Measurements from ENCODE around the gene CTPS1.

The CTPS1 gene

DNA sequence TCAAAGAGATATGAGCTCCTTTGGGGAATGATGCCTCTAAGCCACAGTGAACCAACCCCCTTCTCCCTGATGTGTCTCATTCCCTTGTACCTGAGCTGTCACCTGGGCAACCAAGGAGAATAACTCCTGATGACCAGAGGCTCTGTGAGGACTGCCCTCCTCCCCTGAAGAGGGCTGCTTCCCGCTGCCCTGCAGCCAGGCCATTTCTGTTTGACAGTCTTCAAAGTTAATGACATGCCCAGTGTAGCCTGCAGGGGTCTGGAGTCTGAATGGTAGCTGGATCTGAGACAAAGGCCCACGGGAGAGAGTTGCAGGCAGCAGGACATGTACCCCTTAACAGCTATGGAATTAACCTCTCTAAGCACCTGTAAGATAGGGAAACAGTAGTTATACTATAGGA lies 45.5 kb downstream of the CTPS1 start:
- DNase-seq (ENCODE audit: low read depth): no peak

- no peak for DNase-seq (ENCODE audit: low read depth)
These were observed 46.7 kb downstream of the CTPS1 start for GRCh38 chr1:41025979-41026819.

- no peak for DNase-seq (ENCODE audit: low read depth)
These were observed 48.6 kb downstream of the CTPS1 start for GRCh38 chr1:41028034-41028642.

GRCh38 chr1:41030872-41031616 lies 51.5 kb downstream of the CTPS1 start:
- DNase-seq (ENCODE audit: low read depth): no peak

GRCh38 chr1:41032147-41032546 lies 52.7 kb downstream of the CTPS1 start:
- no peak for DNase-seq (ENCODE audit: low read depth)

GRCh38 chr1:41033272-41033671 lies 53.8 kb downstream of the CTPS1 start:
- no peak for DNase-seq (ENCODE audit: low read depth)

DNA sequence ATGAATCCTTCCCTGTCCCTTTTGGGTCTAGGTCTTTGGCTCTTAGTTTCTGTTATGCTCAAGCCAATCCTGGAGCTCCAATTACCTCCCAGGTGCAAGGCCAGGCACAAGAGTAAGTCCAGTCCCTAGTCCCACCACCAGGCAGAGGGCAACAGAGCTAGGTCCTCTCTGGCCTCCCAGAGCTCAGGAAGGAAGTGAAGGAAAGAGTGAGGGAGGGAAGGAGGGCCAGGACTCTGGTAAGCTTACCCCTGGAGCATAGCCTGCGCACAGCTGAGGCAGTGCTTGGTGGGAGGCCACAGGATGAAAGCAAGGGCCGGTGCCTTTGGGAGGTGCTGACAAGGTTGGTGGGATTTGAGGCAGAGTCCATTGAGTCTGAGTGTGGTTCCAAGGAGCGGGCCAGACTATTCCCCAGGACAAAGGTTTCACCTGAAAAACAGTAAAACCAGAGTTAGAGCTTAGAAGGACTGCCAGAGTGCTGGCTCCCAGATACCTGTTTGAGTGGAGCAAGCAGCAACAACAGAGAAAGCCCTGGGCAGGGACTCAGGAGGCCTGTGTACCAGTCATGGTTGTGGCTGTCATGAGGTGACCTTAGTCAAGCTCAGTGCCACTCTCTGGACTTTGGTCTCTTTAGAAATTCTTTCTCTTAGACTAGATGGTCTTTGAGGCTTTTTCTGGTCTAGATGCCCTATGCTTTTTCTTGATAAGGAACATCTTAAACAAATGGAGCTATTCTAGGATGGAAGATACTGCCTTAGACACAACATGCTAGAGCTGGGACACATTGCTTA lies 57.8 kb downstream of the CTPS1 start:
- no peak for DNase-seq (ENCODE audit: low read depth)

DNA sequence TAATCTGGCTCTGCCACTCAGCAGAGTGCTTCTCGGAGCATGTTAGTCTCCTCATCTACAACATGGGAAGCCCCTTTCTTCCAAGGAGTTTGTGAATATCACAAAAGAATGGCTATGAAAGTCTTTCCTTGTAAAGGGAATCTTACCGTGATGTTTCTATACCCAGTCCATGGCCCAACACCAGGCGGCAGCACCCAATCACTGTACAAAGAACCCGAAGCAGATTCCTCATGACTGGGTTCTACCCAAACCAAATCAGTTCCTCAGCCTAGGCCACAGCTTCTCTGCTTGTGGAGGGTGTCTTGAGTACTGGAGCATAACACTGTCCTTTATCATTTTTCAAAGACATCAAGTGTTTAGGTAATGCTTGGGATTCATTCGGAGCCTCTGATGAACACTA lies 58.6 kb downstream of the CTPS1 start:
- no peak for DNase-seq (ENCODE audit: low read depth)

- DNase-seq (ENCODE audit: low read depth): no peak
These were observed 62.2 kb downstream of the CTPS1 start for GRCh38 chr1:41041614-41042270.

- no peak for DNase-seq (ENCODE audit: low read depth)
These were observed 64.7 kb downstream of the CTPS1 start for GRCh38 chr1:41044187-41044586.

GRCh38 chr1:41045740-41046139 lies 66.2 kb downstream of the CTPS1 start:
- no peak for DNase-seq (ENCODE audit: low read depth)

DNA sequence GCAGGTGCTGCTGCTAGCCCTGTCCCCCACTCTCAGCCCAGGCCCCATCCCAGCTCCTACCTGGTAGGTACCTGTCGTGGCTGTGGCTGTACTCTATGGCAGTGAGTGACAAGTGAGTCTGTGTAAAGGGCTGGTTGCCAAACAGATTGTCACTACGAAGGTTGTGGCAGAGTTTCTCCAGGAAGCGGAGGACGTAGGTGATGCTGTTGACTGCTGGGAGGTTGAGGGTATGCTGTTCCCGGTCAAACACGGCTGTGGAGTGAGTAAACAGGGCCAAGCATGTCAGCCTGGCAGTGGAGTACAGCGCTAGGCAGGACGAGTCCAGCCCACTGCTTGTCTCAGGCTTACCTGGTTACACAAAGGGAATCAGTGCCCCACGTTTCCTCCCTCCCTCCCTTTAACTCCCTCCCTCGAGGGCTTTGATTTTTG lies 66.9 kb downstream of the CTPS1 start:
- no peak for DNase-seq (ENCODE audit: low read depth)

DNA sequence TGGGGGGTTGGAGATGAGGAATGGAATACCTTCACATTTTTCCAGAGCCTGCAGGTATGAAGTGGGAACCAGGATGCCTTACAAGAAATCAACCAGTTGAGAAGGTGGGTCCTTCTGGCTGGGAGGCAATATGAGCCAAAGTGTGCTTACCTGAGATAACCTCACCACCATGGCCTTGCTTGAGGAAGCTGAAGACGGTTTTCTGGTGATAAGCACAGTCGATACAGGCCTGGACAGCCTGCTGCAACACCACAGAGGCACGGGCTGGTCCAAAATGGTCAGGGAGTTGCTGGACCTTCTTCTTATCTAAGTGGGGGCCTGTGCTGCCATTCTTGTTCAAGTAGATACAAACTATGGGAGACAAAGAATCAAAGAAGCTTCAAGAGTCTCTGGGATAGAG lies 69.0 kb downstream of the CTPS1 start:
- DNase-seq (ENCODE audit: low read depth): no peak

GRCh38 chr1:41051022-41051421 lies 71.5 kb downstream of the CTPS1 start:
- no peak for DNase-seq (ENCODE audit: low read depth)

DNA sequence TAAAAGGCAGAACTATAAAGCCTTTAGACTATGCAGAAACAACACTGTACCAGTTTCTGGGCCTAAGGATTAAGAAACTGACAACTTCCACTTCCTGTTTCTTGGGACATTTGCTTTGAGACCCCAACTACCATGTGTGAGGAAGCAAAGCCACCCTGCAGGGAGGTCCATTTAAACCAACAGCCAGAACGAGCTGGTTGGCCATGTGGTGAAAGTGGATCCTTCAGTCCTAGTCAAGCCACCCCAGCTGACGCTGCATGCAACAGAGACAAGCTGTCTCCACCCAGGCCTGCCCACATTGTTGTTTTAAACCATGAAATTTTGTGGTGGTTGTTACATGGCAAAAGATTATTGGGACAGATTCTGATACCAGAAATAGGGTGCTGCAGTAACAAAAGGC lies 73.8 kb downstream of the CTPS1 start:
- no peak for DNase-seq (ENCODE audit: low read depth)

DNA sequence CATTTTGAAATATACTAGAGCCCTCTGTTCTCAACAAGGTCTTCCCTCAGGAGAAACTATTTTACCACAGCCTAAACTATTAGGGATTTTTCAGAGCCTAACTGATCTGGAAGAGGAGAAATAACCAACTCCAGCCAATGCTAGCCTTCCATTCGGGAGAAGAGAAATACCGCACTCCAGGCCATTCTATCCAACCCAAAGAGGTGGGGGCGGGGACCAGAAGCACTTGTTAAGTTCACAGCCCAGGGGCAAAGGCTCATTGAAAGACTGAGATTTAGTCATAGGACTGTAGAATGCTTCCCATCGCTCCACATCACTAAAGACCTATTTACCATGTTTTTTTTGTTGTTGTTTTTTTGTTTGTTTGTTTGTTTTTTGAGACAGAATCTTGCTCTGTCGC lies 77.4 kb downstream of the CTPS1 start:
- no peak for DNase-seq (ENCODE audit: low read depth)

All from activated T-cell treated with anti-CD3 and anti-CD28 coated beads for 1 hour (primary cell).